Caco-2 (cell line): ENCODE results near the gene NDUFB5. TPM values are rescaled to one million over a fixed set of nuclear protein-coding genes. Genes with fewer than 3 reads are reported as not detected.

Experiments used
- BruUV-seq: library from RNA; stranded (reverse); fragments of 400-500 nt; replicated peaks from 2 replicates; lab custom pipeline; 2021; lab: Mats Ljungman, UMichigan
- CTCF ChIA-PET: fragments of 300-600 bp; sonication (Branson Sonifier 250); formaldehyde crosslinking; loops from one replicate; lab custom pipeline; 2022; ENCODE audit warnings: antibody characterized with exemption; lab: Charles Lee
- POLR2A ChIA-PET: fragments of 300-600 bp; sonication (Branson Sonifier 250); formaldehyde crosslinking; loops from one replicate; lab custom pipeline; 2022; ENCODE audit warnings: antibody characterized with exemption; lab: Charles Lee
- DNase-seq, 2 experiments: peaks; one replicate each; pipeline versions ENCODE4 v3.0.0 to v3.0.0-alpha.2; 2020 to 2022
- H3K27me3 ChIP-seq: replicated peaks from 2 replicates; pipeline ENCODE4 v1.6.0; 2011; ENCODE audit warnings: low read length; ENCODE audit not compliant: control insufficient read depth, insufficient read depth
- H3K36me3 ChIP-seq: 2 replicates; pipeline ENCODE4 v1.5.1; 2011; ENCODE audit warnings: low read length; ENCODE audit not compliant: control insufficient read depth, insufficient read depth
- H3K4me1 ChIP-seq: fragments of 250-450 bp; sonication (Bioruptor Pico); 2 replicates; pipeline ENCODE4 v1.5.1; 2020; ENCODE audit warnings: mild to moderate bottlenecking
- H3K4me3 ChIP-seq: 2 replicates; pipeline ENCODE4 v1.5.1; 2011; ENCODE audit warnings: low read depth, mild to moderate bottlenecking, control low read depth, low read length
- H3K9me3 ChIP-seq: fragments of 250-450 bp; sonication (Bioruptor Pico); 2 replicates; pipeline ENCODE4 v1.5.1; 2020; ENCODE audit warnings: mild to moderate bottlenecking, moderate library complexity
- H3K27ac Mint-ChIP-seq: one replicate; pipeline ENCODE4 v1.8.0; 2022; ENCODE audit warnings: mixed read lengths; ENCODE audit not compliant: unreplicated experiment
- H3K27me3 Mint-ChIP-seq: one replicate; pipeline ENCODE4 v1.8.0; 2022; ENCODE audit warnings: mixed read lengths; ENCODE audit not compliant: insufficient read depth, unreplicated experiment
- H3K36me3 Mint-ChIP-seq: one replicate; pipeline ENCODE4 v1.8.0; 2022; ENCODE audit warnings: mild to moderate bottlenecking, mixed read lengths; ENCODE audit not compliant: insufficient read depth, unreplicated experiment
- H3K4me1 Mint-ChIP-seq: one replicate; pipeline ENCODE4 v1.8.0; 2022; ENCODE audit warnings: low read depth, mixed read lengths; ENCODE audit not compliant: unreplicated experiment
- H3K4me3 Mint-ChIP-seq: one replicate; pipeline ENCODE4 v1.8.0; 2022; ENCODE audit warnings: mild to moderate bottlenecking, moderate library complexity, mixed read lengths; ENCODE audit not compliant: unreplicated experiment
- H3K9me3 Mint-ChIP-seq: one replicate; pipeline ENCODE4 v1.8.0; 2022; ENCODE audit warnings: mixed read lengths; ENCODE audit not compliant: unreplicated experiment
- CTCF ChIP-seq, 2 experiments: fragments of 200-600 bp in 1 of 2; IDR thresholded peaks; 1 replicate in 1 of 2; 2 replicates in 1 of 2; pipeline versions ENCODE4 v1.5.1 to v1.8.0; 2011 to 2022; ENCODE audit warnings: antibody characterized with exemption in 1 of 2, control low read depth in 1 of 2, inconsistent platforms in 1 of 2, low read depth in 1 of 2, low read length in 1 of 2, mild to moderate bottlenecking in 1 of 2, moderate library complexity in 1 of 2; ENCODE audit not compliant: insufficient read depth in 1 of 2, severe bottlenecking in 1 of 2, unreplicated experiment in 1 of 2
- intact Hi-C: fragments of 100-400 bp; cut with micrococcal nuclease; formaldehyde crosslinking; loops from one replicate; pipeline ENCODE4 v1.10.0; 2022; ENCODE audit not compliant: unreplicated experiment
- total RNA-seq: library from RNA; stranded (reverse); gene quantifications from 2 replicates; pipeline ENCODE4 v1.2.3, GENCODE V29; 2022

The NDUFB5 gene
- total RNA-seq, 1 experiment from 2014 or later: 81.2 TPM

- H3K36me3 Mint-ChIP-seq: peaks cover 28% of the 10 kb centered on the region
- ChIA-PET POLR2A (no interaction called here), CTCF (no interaction called here)
- no peak for TF ChIP-seq CTCF (IDR thresholded peaks at IDR 0.05; ENCODE audit: insufficient read depth in 1 of 2, low read depth in 1 of 2, low read length in 1 of 2, severe bottlenecking in 1 of 2, unreplicated experiment in 1 of 2)
- no peaks in the 10 kb centered on the region for H3K9me3 Mint-ChIP-seq
- no peaks in the 10 kb centered on the region; the same call in 1 of the 2 replicates for H3K9me3 ChIP-seq
- peaks cover 8% of the 10 kb centered on the region for H3K4me1 Mint-ChIP-seq
- H3K27me3 Mint-ChIP-seq: no peaks in the 10 kb centered on the region
- no peak for DNase-seq
- no peaks in the 10 kb centered on the region for H3K27me3 ChIP-seq
- no TSS peak for BruUV-seq
- intact Hi-C loops: no loop called here
- H3K4me3 ChIP-seq: no peak overlapping the region
- peaks cover 17% of the 10 kb centered on the region; the same call in 1 of the 2 replicates for H3K4me1 ChIP-seq
- H3K4me3 Mint-ChIP-seq: no peak overlapping the region
- no peaks in the 10 kb centered on the region; the same call in 1 of the 2 replicates for H3K36me3 ChIP-seq
- no peak overlapping the region for H3K27ac Mint-ChIP-seq
These were observed 11.0 kb downstream of the NDUFB5 start for GRCh38 chr3:179615458-179616173.

- H3K36me3 Mint-ChIP-seq: peaks cover 66% of the 10 kb centered on the region
- no peak for TF ChIP-seq CTCF (IDR thresholded peaks at IDR 0.05; ENCODE audit: insufficient read depth in 1 of 2, low read depth in 1 of 2, low read length in 1 of 2, severe bottlenecking in 1 of 2, unreplicated experiment in 1 of 2)
- no peak overlapping the region for H3K4me3 Mint-ChIP-seq
- no TSS peak for BruUV-seq
- H3K4me3 ChIP-seq: no peak overlapping the region
- no peaks in the 10 kb centered on the region for H3K9me3 Mint-ChIP-seq
- H3K27ac Mint-ChIP-seq: no peak overlapping the region
- CTCF ChIA-PET: no interaction called here
- no peaks in the 10 kb centered on the region for H3K4me1 Mint-ChIP-seq
- DNase-seq: no peak
- no peaks in the 10 kb centered on the region for H3K27me3 ChIP-seq
- no peaks in the 10 kb centered on the region for H3K4me1 ChIP-seq
- intact Hi-C loops: no loop called here
- no peaks in the 10 kb centered on the region for H3K9me3 ChIP-seq
- no peaks in the 10 kb centered on the region; the same call in 1 of the 2 replicates for H3K36me3 ChIP-seq
- H3K27me3 Mint-ChIP-seq: no peaks in the 10 kb centered on the region
- POLR2A ChIA-PET: no interaction called here
These were observed 17.4 kb downstream of the NDUFB5 start for GRCh38 chr3:179622023-179622422.

- Mint-ChIP-seq H3K36me3 (peaks cover 55% of the 10 kb centered on the region), H3K27me3 (no peaks in the 10 kb centered on the region), H3K4me1 (no peaks in the 10 kb centered on the region), H3K4me3 (no peak overlapping the region), H3K27ac (no peak overlapping the region), H3K9me3 (no peaks in the 10 kb centered on the region)
- Histone ChIP-seq H3K4me3 (no peak overlapping the region), H3K4me1 (no peaks in the 10 kb centered on the region), H3K9me3 (no peaks in the 10 kb centered on the region), H3K27me3 (no peaks in the 10 kb centered on the region), H3K36me3 (no peaks in the 10 kb centered on the region)
- ChIA-PET CTCF (no interaction called here), POLR2A (no interaction called here)
- no TSS peak for BruUV-seq
- no peak for DNase-seq
- intact Hi-C loops: no loop called here
- no peak for TF ChIP-seq CTCF (IDR thresholded peaks at IDR 0.05; ENCODE audit: insufficient read depth in 1 of 2, low read depth in 1 of 2, low read length in 1 of 2, severe bottlenecking in 1 of 2, unreplicated experiment in 1 of 2)
These were observed 19.9 kb downstream of the NDUFB5 start for GRCh38 chr3:179624451-179624850.
